Midbrain (tissue), 1 donor: ENCODE results near the gene HORMAD2.
"Not testable (repeated sequence)": the region's sequence is repeated elsewhere in the genome, so short reads cannot be mapped to it uniquely, and the experiment has no call there.

Source experiments
- DNase-seq: peaks from one replicate; lab custom pipeline; 2025; lab: John Stamatoyannopoulos, UW

HORMAD2 gene

DNA sequence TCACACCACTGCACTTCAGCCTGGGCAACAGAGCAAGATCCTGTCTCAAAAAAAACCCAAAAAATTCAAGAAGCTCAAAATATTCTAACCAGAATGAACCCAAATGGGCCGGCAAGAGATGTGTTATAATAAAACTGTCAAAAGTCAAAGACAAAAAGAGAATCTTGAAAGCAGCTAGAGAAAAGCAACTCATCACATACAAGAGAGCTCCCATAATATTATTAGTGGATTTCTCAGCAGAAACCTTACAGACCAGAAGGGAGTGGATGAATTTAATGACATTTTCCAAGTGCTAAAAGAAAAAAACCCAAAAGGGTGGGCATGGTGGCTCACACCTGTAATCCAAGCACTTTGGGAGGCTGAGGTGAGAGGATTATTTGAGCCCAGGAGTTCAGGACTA is 22.9 kb upstream of the HORMAD2 start:
- DNase-seq = no peak

DNA sequence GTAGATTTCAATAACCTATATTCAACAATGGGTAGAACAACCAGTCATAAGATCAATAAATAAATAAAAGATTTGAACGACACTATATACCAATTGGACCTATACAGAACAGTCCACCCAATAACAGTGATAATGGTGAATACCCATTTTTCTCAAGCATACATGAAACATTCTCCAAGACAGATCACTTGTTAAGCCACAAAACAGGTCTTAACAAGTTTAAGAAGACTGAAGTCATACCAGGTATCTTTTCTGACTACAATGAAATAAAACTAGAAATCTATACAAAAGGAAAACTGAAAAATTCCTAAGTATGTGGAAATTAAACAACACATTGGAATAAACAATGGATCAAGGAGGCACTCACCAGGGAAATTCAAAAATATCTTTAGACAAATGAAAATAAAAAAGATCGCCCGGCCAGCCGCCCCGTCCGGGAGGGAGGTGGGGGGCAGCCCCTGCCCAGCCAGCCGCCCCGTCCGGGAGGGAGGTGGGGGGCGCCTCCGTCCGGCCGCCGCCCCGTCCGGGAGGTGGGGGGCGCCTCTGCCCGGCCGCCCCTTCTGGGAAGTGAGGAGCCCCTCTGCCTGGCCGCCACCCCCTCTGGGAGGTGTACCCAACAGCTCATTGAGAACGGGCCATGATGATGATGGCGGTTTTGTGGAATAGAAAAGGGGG is 20.8 kb upstream of the HORMAD2 start:
- not testable (repeated sequence) for DNase-seq

DNA sequence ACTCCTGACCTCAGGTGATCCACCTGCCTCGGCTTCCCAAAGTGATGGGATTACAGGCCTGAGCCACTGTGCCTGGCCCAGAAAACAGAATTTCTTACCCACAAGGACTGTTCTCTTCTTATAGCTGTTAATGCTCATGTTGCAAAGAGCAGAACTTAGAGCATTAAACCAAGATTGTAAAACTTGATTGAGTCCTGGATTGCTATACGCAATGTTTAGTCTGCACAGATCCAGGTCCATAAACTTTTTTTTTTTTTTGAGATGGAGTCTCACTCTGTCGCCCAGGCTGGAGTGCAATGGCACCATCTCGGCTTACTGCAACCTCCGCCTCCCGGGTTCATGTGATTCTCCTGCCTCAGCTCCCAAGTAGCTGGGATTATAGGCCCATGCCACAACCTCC is 19.2 kb upstream of the HORMAD2 start:
- not testable (repeated sequence) for DNase-seq

DNA sequence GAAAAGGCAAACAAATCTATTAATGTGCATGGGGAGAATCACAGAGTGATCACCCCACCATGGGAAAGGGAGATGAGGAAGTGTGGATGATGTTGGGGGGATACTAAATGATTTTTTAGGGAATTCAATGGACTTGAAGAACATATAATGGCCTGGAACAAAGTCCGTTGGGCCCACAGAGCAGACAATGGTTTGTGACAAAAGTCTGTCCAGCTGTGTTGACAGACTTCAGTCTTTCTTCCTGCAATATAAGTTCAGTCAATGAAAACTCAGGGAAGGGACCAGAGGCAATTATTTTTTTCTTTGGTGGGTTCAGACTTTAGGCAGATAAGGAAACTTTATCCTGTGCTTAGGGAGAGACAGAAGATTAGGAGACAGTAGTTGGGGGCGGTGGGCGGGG is 18.0 kb upstream of the HORMAD2 start:
- no peak for DNase-seq

DNA sequence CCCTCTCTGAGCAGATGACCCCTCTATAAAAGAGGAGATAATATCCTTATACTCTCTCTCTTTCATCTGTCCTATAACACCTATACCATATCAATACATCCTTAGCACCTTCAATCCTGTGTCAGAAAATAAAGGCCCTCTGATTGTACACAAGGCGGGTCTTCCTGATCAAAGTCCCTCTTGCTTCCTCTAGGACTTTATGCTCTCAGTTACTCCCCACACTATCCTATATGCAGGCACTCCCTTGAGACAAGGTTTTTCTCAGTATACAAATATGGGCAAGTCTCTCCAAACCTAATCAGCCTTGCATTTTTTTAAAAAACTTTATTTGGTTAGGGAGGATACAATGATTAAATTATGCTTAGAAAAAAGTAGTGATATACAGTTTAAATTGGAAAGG is 17.3 kb upstream of the HORMAD2 start:
- DNase-seq = no peak

DNA sequence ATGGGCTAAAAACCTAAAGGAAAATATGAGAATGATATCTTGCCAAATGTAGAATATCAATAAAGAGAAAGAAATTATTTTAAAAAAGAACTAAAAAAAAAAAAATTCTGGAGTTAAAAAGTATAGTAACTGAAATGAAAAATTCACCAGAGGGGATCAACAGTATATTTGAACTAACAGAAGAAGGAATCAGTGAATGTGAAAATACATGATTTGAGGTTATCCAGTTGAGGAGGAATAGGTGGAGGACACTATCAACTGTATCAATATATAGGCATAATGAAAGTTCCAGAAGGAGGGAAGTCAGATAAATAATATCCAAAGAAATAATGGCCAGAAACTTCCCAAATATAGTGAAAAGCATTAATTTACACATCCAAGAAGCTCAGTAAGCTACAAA is 16.1 kb upstream of the HORMAD2 start:
- DNase-seq = no peak

DNA sequence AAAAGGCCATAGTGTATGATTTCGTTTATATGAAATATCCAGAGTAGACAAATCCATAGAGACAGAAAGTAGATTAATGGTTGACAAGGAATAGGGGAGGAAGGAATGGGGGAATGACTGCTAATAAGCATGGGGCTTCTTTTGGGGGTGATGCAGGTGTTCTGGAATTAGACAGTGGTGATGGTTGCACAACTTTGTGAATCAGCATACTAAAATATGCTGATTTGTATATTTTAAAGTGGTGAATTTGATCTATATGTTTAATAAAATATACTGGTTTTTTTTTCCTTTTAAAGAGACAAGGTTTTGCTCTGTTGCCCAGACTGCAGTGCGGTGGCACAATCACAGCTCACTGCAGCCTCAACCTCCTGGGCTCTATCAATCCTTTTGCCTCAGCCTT is 6.5 kb upstream of the HORMAD2 start:
- no peak for DNase-seq

DNA sequence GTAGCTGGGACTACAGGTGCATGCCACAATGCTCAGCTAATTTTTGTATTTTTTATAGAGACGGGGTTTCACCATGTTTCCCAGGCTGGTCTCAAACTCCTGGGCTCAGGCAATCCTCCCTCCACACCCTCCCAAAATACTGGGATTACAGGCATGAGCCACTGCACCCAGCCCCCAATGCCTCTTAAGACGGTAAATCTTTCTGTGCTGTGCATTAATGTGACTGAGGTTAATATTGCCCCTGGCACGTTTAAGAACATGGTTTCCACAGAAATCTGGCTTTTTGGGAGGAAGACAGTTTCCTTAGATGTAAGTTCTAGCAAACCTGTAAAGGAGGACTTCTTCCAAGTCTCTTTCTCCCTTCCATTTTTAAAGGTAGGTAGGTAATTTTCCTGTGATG is 6.1 kb upstream of the HORMAD2 start:
- DNase-seq = no peak

DNA sequence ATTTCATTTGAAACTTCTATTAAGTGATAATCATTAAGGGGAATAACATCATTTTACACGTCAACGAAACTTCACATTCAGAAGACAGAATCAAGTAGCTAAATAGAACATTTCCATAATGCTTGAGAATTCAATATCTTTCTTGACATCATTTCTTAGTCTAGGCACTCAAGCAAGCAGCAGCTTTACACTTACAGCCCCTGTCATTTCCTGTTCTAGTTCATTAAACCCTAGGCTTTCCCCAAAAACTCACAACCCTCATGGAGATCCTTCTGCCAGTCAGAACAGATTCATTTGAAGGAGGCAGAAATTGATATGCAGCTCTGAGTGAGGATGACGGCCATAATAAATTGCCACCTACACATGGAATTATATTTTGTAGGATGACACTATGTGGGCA is 5.3 kb upstream of the HORMAD2 start:
- no peak for DNase-seq

DNA sequence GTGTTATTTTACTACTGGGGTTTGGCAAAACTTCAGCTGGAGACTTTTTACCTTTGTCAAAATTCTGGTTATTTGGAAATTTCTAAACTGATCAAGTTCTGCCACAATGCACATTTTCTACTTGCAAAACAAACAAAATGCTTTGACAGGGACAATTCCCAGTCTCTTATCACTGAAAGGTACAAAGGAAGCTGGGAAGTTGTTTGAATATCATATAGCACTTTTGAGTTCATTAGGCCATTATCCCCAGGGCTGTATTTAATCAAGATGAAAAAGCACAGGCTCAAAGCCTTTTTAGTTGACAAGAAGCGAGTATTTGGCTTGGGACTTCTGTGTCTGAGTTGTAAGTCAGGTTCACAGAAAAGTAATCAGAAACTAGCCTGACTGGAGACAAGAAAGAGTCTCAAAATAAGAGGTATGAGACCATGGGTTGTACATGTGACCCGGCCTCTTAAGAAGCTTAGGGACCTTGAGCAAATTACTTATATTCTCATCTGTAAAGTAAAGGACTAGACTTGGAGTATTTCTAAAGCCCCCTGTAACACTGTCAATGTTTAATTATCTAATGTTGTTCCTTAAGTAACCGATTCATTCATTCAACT is 2.9 kb upstream of the HORMAD2 start:
- DNase-seq = no peak

DNA sequence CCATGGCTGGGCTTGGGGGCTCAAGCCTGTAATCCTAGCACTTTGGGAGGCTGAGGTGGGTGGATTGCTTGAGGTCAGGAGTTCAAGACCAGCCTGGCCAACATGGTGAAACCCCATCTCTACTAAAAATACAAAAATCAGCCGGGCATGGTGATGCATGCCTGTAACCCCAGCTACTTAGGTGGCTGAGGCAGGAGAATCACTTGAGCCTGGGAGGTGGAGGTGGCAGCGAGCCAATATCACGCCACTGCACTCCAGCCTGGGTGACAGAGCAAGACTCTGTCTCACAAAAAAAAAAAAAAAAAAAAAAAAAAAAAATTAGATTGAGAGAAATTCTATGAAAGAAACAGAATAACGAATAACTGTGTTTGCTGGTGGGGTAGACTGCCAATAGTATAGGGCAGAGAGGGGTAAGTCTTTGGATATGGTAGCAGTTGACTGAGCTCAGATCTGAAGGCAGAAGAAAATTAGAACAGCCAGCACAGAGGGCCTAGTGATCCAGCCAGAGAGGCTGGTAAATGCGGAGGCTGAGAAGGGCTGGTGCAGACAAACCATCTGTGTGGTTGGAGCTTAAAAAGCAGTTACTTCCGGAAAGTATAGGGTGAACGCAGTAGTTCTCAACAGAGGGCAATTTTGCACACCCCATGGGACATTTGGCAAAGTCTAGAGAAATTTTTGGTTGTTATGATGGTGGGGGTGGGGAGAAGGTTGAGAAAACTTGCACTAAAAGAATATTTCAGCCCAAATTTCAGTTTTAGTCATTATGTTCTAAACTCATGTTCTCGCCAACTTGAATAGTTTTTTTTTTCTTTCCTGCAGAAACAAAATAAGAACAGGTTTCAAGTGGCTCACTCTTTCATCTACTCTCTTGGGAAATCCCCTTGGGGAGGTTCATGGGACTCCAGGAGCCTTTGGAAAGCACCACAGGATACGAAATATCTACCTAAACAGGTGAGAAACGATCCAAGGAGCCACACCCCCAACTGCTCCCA is 1.6 kb upstream of the HORMAD2 start:
- DNase-seq = no peak

DNA sequence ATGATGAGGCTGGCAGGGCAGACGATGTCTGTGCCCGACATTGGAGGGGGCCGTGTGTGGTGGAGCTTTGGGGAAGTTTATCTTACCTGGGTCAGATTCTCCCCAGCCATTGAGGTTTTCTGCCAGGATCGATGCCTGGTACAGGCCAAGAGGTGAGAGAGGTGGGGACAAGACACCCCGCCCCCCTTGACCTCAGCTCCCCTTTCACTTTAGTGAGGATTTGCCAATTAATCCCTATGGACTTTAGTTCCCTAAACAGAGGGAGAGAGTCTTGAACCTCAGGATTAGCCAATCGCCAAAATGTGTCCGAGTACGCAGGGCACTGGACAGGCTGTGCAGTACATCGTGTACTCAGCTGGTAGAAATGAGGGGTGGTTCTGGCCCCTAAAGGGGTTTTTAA is 541 bp downstream of the HORMAD2 start:
- no peak for DNase-seq

DNA sequence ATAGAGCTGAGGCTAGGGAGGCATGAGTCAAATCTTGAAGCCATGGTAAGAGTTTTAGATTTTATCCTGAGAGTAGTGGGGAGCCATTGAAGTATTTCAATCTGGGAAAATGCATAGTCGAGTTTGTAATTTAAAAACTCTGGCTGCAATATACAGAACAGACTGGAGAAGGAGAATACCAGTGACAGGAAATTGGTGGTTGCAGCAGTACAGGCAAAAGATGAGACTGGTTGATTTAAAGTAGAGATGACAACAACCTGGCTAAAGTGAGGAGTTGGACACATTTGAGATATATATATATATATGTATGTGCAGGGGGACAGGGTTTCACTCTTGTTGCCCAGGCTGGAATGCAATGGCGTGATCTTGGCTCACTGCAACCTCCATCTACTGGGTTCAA is 6.2 kb downstream of the HORMAD2 start:
- DNase-seq = no peak

DNA sequence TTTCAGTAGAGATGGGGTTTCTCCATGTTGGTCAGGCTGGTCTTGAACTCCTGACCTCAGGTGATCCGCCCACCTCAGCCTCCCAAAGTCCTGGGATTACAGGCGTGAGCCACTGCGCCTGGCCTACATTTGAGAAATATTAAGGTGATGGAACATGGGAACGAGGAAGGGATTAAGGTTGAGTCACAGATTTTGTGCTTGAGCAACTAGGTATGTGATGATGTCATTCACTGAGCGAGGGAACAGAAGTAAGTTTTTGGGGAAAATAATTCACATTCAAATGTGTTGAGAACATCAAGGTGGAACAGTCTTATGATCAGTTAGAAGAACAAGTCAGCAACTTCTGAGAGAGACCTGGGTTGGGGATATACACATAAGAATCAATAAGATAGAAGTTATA is 6.8 kb downstream of the HORMAD2 start:
- DNase-seq = not testable (repeated sequence)

DNA sequence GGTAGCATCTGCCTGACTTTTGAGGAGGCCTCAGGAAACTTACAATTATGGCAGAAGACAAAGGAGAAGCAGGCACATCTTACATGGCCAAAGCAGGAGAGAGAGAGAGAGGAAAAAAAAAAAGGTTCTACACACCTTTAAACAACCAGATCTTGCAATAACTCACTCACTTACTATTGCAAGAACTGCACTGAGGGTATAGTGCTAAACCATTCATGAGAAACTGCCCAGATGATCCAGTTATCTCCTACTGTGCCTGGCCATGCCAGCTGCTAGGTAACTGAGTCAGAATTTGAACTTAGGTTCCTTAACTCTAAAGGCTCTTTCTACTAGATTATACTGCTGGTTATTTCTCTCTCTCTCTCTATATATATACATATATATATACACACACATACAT is 7.3 kb downstream of the HORMAD2 start:
- DNase-seq = no peak

DNA sequence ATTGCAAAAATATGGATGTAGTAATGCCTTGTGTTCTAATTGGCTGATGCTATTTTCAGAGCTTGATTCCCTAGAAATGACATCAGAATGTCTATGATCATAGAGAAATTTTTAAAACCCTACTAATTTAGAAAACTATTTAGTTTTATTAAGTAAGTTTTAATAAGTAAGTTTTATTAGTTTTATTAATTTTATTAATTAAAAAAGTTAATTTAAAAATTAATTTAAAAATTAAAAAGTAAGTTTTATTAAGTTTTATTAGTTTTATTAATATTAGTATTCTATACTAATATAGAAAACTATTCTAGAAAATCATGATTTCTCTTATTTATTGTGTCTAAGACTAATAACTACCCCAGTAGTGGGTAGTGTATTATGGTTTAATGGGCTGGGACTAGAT is 8.2 kb downstream of the HORMAD2 start:
- no peak for DNase-seq

DNA sequence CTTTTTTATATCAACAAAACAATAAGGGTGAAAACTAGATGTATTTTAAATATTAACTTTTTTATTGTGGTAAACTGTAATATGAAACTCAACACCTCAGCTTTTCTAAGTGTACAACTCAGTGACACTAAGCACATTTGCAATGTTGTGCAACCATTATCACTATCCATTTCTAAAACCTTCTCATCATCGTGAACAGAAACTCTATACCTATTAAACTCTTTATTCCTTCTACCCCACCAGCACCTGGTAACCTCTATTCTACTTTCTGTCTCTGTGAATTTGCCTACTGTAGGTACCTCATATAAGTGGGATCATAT is 9.4 kb downstream of the HORMAD2 start:
- DNase-seq = no peak

DNA sequence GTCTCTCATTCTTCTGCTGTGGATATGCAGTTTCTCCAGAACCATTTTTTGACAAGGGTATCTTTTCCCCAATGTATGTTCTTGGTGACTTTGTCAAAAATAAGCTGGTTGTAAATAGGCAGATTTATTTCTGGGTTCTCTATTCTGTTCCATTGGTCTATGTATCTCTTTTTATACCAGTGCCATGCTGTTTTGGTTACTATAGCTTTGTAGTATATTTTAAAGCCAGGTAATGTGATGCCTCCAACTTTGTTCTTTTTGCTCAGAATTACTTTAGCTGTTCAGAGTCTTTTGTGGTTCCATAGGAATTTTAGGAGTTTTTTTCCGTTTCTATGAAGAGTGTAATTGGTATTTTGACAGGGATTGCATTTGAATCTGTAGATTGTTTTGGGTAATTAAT is 12.4 kb downstream of the HORMAD2 start:
- no peak for DNase-seq

DNA sequence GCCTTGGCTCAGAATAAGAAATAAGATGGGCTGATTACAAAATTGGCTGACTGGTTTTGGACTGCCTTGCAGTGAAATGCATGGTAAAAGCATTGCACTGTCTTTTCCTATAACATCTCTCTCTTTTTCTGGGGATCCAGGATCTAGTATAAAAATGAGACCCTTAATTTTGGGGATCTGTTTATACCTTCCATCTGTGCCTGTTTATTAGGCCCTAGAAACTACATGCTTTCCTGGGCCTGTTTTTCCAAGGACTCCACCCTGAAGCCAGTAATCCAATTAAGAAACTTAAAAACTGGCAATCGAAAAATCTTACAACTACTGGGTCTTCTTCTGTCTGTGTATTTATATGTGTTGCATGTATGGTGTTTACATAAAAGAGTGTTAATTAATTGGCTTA is 14.5 kb downstream of the HORMAD2 start:
- no peak for DNase-seq

DNA sequence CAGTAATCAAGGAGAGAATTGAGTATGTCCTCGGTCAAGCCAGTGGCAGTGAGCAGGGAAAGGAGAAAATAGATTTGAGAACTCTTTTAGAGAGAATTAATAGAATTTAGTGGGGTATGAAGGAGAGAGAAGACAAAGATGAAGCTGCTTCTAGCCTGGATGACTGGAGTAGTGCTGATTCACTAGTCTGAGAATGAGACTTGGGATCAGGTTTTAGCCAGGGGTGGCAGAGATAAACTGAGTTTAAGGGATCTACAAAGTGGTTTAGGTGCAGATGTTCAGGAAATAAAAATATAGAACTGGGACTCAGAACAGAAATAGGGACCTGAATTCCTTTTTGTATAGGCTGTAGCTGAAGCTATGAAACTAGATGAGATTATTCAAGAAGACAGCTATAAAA is 17.6 kb downstream of the HORMAD2 start:
- DNase-seq = no peak

DNA sequence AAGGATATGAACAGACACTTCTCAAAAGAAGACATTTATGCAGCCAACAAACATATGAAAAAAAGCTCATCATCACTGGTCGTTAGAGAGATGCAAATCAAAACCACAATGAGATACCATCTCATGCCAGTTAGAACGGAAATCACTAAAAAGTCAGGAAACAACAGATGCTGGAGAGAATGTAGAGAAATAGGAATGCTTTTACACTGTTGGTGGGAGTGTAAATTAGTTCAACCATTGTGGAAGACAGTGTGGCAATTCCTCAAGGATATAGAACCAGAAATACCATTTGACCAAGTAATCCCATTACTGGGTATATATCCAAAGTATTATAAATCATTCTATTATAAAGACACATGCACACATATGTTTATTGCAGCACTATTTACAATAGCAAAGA is 20.5 kb downstream of the HORMAD2 start:
- DNase-seq = not testable (repeated sequence)

DNA sequence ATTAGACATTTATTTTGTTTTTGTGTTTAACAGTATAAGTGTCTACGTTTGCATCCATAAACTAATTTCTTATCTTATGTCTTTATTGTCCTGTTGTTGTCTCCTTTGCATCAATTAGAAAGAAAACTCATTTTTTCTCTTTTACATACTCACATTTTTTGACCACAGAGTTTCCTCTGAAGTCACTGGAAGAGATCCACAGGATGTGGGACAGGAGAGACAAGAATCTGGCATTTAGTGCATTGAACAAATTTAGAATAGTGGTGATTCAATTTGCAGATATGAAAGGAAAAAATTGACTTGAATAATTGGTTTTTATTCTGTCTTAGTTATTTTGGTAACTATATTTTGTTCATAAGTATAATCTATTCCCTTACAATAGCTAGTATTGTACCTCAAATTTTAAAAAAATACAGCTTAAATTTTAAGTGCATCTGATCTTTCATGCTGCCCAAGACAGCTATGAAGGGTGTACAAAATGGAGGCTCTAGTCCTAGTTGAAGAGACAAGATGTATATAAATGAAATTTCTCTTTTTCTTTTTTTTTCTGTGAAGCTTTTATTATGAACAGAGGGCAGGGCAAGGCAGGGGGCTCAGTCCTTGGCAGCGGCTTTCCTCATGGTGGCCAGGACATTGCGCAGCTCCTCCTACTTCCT is 24.4 kb downstream of the HORMAD2 start:
- no peak for DNase-seq

DNA sequence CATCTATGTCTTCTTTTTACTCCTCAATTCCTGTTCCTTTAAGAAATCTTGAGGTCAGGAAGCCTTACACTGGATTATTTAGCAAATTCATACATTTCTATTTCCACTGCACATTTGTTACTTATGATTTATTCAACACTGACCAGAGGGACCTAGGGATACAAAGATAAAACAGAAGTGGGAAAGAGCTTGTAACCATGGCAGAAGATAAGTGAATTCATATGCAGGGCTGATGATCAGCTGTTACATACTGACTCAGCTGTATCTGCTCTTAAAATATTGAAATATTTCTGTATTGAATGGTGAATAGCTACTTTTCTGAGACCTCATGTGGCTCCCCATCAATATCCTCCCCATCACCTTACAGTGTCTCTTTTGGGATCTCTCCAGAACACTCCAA is 25.2 kb downstream of the HORMAD2 start:
- no peak for DNase-seq
